Measurements from ENCODE around the gene GAPVD1.
"Not testable (repeated sequence)": the region's sequence is repeated elsewhere in the genome, so short reads cannot be mapped to it uniquely, and the experiment has no call there.

GAPVD1 gene

DNA sequence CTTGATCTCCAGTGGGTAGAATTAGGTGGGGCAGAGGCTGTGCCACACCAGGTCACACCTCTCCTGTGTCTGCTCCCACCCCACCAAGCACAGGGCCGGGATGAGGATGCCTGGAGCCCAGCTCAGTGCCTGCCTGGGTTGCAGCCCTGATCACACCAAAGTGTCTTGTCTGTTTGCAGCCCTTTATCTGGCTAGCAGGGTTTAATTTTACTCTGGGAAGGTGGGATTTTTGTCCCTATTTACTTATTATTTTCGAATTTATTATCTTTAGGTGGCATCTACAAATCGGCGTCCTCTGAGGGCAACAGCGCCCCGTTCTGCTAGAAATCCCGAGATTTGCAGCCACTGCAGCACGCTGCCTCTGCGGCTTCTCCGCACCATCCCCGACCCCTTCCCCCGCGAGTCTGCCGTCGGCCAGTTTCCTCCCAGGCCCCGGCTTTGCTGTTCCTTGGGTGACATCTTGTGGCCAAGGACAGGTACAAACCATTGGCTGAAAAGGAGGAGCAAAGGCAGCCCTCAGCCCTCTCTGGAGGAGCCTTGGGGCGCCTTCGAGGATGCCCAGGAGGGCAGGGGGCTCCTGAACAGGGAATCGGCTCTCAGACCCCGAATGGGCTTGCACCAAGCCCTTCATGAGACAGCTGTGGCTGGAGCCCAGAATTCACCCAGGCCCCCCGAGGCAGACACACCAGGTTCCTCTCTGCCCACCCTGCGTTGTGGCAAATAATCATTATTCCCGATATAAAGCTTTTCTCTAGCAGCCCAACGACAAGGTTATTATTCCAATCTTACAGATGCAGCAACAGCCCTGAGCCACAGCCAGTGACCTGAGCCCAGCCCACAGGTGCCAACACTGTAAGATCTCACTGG is 113.0 kb downstream of the GAPVD1 start:
- DNase-seq (ENCODE audit: low read depth in 2 of 2) = peak; percentile 4 to 29

GRCh38 chr9:125375820-125376219 is 114.2 kb downstream of the GAPVD1 start:
- no peak for DNase-seq (ENCODE audit: low read depth in 2 of 2)

DNA sequence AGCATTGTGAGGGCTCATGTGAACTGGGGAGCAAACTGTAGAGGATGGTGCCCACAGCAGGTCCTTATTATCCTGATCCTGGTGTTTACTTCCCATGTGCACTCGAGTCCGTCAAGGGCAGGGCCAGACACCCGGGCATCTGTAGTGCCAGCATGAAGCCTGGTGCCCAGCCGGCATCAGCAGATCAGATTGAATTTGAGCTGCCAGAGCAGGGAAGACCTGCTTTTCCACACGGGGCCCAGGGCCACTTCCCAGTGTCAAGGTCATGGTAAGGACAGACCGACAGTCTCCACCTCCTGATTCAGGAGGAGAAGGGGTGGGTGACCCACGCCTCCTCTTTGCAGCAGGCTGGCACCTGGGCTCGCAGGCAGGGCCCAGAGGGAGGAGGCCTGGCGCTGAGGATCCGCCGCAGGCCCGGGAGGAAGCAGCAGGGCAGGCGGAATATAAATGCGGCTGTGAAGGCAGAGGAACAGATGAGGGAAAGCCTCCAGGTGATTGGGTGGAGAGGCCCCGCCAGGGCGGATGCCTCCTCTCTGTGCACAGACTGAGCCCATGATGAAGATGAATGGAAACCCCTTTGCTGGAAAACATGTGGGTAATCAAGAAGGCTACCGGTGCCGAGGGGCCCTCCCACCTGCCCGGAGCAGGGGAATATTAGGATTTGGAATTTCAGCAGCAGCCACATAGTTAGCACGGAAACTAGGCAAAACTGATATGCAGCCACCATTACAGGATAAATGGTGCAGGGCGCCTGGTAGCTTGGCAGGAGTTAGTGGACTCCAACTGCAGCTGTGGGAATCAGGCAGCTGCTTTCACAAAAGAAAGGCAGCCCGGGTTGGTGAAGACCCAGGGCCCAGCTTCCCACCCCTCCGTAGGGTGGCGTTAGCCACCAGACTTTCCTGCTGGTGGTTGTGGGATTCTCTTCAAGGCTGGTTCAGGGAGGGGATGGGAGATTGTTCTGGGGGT is 114.9 kb downstream of the GAPVD1 start:
- DNase-seq (ENCODE audit: low read depth in 2 of 2) = no peak

DNA sequence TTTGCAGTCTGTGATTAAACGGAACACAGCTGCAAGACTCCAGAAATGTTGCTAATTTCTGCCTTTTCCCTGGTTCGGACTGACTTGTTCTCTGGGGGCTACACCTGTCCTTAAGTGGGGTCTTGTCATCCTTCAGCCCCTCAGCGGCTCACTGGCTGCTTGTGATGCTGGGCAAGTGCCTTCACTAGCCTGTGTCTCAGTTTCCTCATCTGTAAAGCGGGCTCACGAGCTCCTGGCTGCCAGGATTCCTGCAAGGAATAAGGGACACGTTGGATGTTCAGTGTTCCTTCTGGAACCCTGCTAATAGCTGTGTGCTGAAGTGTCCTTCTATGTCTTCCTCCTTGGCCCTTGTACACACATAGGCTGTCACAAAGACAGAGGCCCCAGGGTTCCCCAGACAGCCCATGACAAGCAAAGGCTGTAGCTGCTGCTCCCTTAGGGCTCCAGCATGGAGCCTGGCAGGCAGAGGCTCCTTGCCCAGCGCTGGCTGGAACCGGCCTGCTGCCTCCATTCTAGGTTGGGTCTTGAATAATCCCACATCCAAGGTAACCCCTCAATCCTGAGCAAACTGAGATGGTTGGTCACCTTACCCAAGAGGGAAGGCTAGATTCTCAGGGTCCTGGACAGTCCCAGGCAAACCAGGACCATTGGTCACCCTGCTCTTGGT is 116.1 kb downstream of the GAPVD1 start:
- DNase-seq (ENCODE audit: low read depth in 2 of 2) = no peak

DNA sequence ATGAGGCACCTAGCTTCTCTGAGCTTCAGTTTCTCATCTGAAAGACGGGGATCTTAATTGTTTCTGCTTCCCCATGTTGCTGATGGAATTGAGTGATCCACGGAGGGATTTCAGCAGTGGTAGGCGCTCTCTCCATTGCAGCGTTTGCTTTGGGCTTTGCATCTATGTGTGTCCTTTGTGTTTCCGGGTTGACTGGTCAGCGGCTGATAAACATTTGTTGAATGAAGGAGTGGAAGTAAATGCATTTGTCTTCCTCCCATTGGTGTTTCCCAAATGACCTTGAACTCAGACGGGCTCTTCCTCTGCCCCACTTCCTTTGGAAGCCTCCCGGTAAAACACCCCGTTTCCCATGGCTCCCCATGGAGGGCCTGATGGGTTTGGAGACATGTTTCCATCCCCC is 117.2 kb downstream of the GAPVD1 start:
- no peak for DNase-seq (ENCODE audit: low read depth in 2 of 2)

- no peak for DNase-seq (ENCODE audit: low read depth in 2 of 2)
These were observed 117.6 kb downstream of the GAPVD1 start for GRCh38 chr9:125379208-125379607.

GRCh38 chr9:125380406-125380805 is 118.8 kb downstream of the GAPVD1 start:
- no peak for DNase-seq (ENCODE audit: low read depth in 2 of 2)

DNA sequence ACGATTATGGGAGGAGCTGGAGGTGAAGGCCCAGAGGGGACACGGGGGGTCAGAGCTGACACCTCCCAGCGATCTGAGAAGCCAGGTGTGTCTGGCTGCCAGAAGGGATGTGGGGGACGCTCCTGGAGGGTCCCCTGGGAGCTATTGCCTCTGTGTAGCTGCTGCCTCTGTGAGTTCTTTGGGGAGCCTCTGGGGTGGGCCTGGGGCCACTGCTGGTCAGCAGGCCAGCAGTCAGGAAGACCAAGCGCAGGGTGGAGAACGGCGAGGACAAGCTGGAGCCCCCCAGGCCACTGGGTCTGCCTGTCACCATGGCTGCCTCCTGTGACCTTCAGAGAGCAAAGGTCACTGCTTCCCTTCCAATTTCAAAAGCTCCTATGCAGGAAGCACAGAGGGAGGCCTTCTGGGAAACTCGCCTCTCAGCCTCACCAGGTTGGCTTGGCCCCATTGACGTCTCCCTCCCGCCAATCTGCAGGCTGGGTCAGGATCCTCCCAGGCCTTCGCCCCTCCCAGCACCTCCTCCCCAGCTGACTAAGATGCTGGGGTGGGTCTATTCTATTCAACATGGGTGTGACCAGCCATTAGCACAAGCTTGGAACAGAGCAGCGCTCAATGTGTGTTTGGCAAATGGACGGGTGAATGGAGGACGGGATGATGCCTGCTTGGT is 126.4 kb downstream of the GAPVD1 start:
- no peak for DNase-seq (ENCODE audit: low read depth in 2 of 2)

DNA sequence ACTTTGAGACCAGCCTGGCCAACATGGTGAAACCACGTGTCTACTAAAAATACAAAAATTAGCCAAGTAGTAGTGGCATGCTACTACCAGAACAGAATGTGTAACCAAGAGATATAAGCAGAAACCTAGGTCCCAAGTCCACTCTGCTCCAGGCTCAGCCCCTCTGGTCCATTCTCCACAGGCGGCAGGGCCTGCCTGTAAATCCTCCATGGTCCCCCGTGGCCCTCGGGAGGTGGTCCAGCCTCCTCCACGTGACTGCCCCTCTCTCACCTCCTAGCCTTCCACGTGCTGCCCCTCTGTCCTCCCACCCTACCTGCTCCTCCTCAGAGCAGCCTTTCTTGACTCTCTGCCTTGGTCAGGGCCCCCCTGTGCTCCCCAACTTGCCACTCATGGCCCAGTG is 127.4 kb downstream of the GAPVD1 start:
- no peak for DNase-seq (ENCODE audit: low read depth in 2 of 2)

GRCh38 chr9:125391704-125392103 is 130.1 kb downstream of the GAPVD1 start:
- no peak for DNase-seq (ENCODE audit: low read depth in 2 of 2)

DNA sequence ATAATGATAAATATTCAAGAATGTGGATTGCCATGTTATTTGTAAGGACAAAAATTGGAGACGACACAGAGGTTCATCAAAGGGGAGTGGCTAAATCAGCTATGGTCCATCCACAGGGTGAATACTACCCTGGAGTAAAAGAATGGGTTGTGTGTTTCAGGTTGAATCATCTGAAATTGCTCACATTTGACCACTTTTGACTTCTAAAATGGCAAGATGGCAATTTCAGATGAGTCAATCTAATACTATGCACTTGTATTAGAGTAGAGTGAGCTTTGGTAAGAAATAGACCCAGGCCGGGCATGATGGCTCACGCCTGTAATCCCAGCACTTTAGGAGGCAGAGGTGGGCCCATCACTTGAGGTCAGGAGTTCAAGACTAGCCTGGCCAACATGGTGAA is 131.8 kb downstream of the GAPVD1 start:
- no peak for DNase-seq (ENCODE audit: low read depth in 2 of 2)

DNA sequence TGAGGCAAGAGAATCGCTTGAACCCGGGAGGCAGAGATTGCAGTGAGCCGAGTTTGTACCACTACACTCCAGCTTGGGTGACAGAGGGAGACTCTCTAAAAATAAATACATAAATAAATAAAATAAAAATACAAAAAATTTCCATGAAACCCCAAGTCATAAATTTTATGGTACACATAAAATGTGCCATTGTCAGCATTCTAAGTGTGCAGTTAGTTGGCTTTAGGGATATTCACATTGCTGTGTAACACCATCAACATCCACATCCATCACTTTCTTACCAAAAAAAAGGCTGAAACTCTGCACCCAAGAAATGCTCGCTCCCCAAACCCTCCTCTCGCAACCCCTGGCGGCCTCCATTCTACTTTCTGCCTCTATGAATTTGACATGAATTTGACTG is 135.2 kb downstream of the GAPVD1 start:
- no peak for DNase-seq (ENCODE audit: low read depth in 2 of 2)

- no peak for DNase-seq (ENCODE audit: low read depth in 2 of 2)
These were observed 136.1 kb downstream of the GAPVD1 start for GRCh38 chr9:125397736-125398135.

DNA sequence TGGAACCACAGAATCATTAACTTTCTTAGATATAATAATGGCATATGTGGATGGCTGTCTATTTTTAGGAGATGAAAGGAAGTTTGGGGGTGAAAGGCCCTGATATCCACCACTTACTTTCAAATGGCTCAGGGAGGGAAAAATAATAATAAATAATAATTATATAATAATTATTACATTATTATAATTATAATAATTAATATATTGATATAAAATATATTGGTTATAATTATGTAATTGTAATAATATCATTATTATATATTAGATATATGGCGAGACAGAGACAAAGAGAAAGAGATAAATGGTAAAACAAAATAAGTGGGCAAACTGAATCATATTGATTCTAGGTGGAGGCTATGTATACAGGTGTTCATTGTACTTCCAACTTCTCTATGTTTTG is 136.6 kb downstream of the GAPVD1 start:
- no peak for DNase-seq (ENCODE audit: low read depth in 2 of 2)

DNA sequence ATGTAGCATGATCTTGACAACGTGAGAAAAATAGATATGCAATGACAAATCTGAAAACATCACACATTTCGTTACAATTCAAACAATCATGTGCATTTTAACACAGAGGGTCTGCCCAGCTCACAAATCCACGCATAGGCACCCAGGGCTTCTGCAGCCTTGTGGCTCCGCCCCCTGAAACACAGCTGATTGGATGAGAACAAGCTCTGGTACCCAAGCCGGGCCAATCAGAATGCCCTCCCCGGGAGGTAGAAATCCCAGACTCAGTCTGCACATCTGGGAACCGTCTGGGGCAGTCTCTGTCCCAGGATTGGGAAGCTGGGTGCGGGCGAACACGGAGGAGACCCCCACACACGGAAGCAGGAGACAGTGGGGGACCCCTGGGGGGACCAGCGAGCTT is 137.5 kb downstream of the GAPVD1 start:
- DNase-seq (ENCODE audit: low read depth in 2 of 2) = no peak

DNA sequence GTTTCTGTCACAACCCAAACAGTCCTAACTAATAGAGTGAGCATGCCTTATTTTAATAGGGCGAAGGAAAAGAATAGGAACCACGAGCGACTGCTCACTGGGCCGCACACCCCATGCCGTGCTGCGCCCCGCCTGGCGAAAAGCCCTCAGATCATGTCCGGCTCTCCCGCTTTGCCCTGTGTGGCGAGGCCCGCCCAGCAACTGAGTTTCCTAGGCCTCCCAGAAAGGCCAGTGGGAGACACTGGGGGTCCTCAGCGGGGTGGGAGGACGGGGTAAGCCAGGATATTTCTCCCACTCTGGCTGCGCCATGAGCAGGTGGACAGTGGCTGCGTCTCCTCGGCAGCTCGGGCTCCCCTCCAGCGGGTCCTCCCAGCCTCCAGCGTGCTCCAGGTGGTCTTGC is 138.0 kb downstream of the GAPVD1 start:
- no peak for DNase-seq (ENCODE audit: low read depth in 2 of 2)

- DNase-seq (ENCODE audit: low read depth in 2 of 2) = not testable (repeated sequence)
These were observed 138.6 kb downstream of the GAPVD1 start for GRCh38 chr9:125400232-125400631.

- no peak for DNase-seq (ENCODE audit: low read depth in 2 of 2)
These were observed 139.4 kb downstream of the GAPVD1 start for GRCh38 chr9:125400725-125401716.

- no peak for DNase-seq (ENCODE audit: low read depth in 2 of 2)
These were observed 143.1 kb downstream of the GAPVD1 start for GRCh38 chr9:125404733-125405132.

Data from stimulated activated CD8-positive, alpha-beta memory T cell treated with anti-CD3 and anti-CD28 coated beads, Interleukin-2, amount 100 ng/mL, for 1 hour (primary cell).